ENCODE measurements around the gene HNRNPA3. TPM values are rescaled to one million over a fixed set of nuclear protein-coding genes. Genes with fewer than 3 reads are reported as not detected.

Gene HNRNPA3
- total and polyA plus RNA-seq, 10 of the 15 experiments (the other 5 are each of a cell fraction or from before 2014, with no cell fraction given), result 40.4 to 343 (median 206) TPM

GRCh38 chr2:177169810-177170514 is 42.6 kb upstream of the HNRNPA3 start (continued):
- TF ChIP-seq SKIL (IDR thresholded peaks at IDR 0.05; ENCODE audit: low read depth, poor library complexity, severe bottlenecking) (no peak), HCFC1 (IDR thresholded peaks at IDR 0.05; ENCODE audit: low read length) (no peak), MXI1 (IDR thresholded peaks at IDR 0.05; ENCODE audit: low read depth, low read length) (no peak), MTA3 (IDR thresholded peaks at IDR 0.05; ENCODE audit: borderline replicate concordance, low read length) (peak; percentile 56; the same call in 1 of the 2 replicates), PML (IDR thresholded peaks at IDR 0.05; ENCODE audit: low read length) (peak; percentile 71; the same call in 1 of the 2 replicates), IKZF1 (conservative IDR thresholded peaks at IDR 0.05) (no peak; the same call in 1 of the 2 replicates), TAF1 (IDR thresholded peaks at IDR 0.05; ENCODE audit: borderline replicate concordance, low read depth, low read length) (no peak), RUNX3 (IDR thresholded peaks at IDR 0.05; ENCODE audit: low read length) (peak; percentile 70; the same call in 1 of the 2 replicates), NKRF (conservative IDR thresholded peaks at IDR 0.05) (no peak), JUND (IDR thresholded peaks at IDR 0.05; ENCODE audit: low read depth, low read length) (no peak), SUZ12 (IDR thresholded peaks at IDR 0.05; ENCODE audit: unreplicated experiment) (no peak), ZZZ3 (IDR thresholded peaks at IDR 0.05; ENCODE audit: control insufficient read depth, insufficient read length, low read depth) (no peak), SREBF2 (IDR thresholded peaks at IDR 0.05; ENCODE audit: low read length) (no peak), CEBPB (IDR thresholded peaks at IDR 0.05; ENCODE audit: borderline replicate concordance in 1 of 2, low read depth in 2 of 2, low read length in 2 of 2) (no peak), NR2F1 (conservative IDR thresholded peaks at IDR 0.05) (no peak), RELB (IDR thresholded peaks at IDR 0.05; ENCODE audit: low read depth) (no peak)
- TF ChIP-seq, protein P1, sequence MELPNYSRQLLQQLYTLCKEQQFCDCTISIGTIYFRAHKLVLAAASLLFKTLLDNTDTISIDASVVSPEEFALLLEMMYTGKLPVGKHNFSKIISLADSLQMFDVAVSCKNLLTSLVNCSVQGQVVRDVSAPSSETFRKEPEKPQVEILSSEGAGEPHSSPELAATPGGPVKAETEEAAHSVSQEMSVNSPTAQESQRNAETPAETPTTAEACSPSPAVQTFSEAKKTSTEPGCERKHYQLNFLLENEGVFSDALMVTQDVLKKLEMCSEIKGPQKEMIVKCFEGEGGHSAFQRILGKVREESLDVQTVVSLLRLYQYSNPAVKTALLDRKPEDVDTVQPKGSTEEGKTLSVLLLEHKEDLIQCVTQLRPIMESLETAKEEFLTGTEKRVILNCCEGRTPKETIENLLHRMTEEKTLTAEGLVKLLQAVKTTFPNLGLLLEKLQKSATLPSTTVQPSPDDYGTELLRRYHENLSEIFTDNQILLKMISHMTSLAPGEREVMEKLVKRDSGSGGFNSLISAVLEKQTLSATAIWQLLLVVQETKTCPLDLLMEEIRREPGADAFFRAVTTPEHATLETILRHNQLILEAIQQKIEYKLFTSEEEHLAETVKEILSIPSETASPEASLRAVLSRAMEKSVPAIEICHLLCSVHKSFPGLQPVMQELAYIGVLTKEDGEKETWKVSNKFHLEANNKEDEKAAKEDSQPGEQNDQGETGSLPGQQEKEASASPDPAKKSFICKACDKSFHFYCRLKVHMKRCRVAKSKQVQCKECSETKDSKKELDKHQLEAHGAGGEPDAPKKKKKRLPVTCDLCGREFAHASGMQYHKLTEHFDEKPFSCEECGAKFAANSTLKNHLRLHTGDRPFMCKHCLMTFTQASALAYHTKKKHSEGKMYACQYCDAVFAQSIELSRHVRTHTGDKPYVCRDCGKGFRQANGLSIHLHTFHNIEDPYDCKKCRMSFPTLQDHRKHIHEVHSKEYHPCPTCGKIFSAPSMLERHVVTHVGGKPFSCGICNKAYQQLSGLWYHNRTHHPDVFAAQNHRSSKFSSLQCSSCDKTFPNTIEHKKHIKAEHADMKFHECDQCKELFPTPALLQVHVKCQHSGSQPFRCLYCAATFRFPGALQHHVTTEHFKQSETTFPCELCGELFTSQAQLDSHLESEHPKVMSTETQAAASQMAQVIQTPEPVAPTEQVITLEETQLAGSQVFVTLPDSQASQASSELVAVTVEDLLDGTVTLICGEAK (IDR thresholded peaks at IDR 0.05; ENCODE audit: borderline replicate concordance), result no peak
- TF ChIP-seq, protein P2, sequence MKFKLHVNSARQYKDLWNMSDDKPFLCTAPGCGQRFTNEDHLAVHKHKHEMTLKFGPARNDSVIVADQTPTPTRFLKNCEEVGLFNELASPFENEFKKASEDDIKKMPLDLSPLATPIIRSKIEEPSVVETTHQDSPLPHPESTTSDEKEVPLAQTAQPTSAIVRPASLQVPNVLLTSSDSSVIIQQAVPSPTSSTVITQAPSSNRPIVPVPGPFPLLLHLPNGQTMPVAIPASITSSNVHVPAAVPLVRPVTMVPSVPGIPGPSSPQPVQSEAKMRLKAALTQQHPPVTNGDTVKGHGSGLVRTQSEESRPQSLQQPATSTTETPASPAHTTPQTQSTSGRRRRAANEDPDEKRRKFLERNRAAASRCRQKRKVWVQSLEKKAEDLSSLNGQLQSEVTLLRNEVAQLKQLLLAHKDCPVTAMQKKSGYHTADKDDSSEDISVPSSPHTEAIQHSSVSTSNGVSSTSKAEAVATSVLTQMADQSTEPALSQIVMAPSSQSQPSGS (IDR thresholded peaks at IDR 0.05; ENCODE audit: low read length), result peak; percentile 82; the same call in 1 of the 2 replicates
